Measurements from ENCODE around the gene TMEM242. TPM values are rescaled to one million over a fixed set of nuclear protein-coding genes. Genes with fewer than 3 reads are reported as not detected.

TMEM242 gene
- polyA plus RNA-seq, 1 of the 3 experiments (the other 2 are of a cell fraction) = 7.4 TPM

- H3K4me2 ChIP-seq = no peak overlapping the region
- H4K20me1 ChIP-seq (ENCODE audit: insufficient read depth) = no peaks in the 10 kb centered on the region
- POLR2A ChIA-PET = no interaction called here
- H3K27ac ChIP-seq (ENCODE audit: low read depth in 2 of 2, low read length in 1 of 2) = no peak overlapping the region
- peaks cover 0 to 2% of the 10 kb centered on the region in 2 experiments; a peak in 1 of 4 replicates for H3K4me1 ChIP-seq (ENCODE audit: control insufficient read depth in 1 of 2, insufficient read depth in 2 of 2, low read depth in 1 of 2, low read length in 1 of 2)
- H3K27me3 ChIP-seq (ENCODE audit: insufficient read depth) = no peaks in the 10 kb centered on the region
- H3K9ac ChIP-seq = no peak overlapping the region
- H3K79me2 ChIP-seq (ENCODE audit: insufficient read depth) = no peaks in the 10 kb centered on the region
- no peak for TF ChIP-seq EZH2phosphoT487 (IDR thresholded peaks at IDR 0.05; ENCODE audit: borderline replicate concordance, low read depth)
- no peak for TF ChIP-seq NFIC (IDR thresholded peaks at IDR 0.05; ENCODE audit: borderline replicate concordance)
- CTCF ChIA-PET = interaction anchor here (1.3 to 7.5 kb wide), 3 partner anchors 11 to 101 kb away, joined by 3 to 43 read pairs (median 4); no protein-coding TSS in a partner anchor
- H3F3A ChIP-seq (replicated peaks; ENCODE audit: insufficient read depth) = no peaks in the 10 kb centered on the region
- peaks cover 5 to 12% of the 10 kb centered on the region in 2 experiments for H3K36me3 ChIP-seq (replicated peaks in 1 of 2; ENCODE audit: control insufficient read depth in 1 of 2, insufficient read depth in 2 of 2, low read length in 1 of 2)
- no peak overlapping the region for H3K4me3 ChIP-seq (ENCODE audit: low read depth in 2 of 2, low read length in 1 of 2)
- 97% methylated on average over 5 of the region's 5 CpGs for WGBS (ENCODE audit: low lambda C conversion rate)
- no peaks in the 10 kb centered on the region for H3K9me3 ChIP-seq
- H3K9me2 ChIP-seq = no peaks in the 10 kb centered on the region
- H2AFZ ChIP-seq (ENCODE audit: low read depth) = no peak overlapping the region
- DNase-seq = no peak
Measured at GRCh38 chr6:157285422-157285779, 37.9 kb downstream of the TMEM242 start.

DNA sequence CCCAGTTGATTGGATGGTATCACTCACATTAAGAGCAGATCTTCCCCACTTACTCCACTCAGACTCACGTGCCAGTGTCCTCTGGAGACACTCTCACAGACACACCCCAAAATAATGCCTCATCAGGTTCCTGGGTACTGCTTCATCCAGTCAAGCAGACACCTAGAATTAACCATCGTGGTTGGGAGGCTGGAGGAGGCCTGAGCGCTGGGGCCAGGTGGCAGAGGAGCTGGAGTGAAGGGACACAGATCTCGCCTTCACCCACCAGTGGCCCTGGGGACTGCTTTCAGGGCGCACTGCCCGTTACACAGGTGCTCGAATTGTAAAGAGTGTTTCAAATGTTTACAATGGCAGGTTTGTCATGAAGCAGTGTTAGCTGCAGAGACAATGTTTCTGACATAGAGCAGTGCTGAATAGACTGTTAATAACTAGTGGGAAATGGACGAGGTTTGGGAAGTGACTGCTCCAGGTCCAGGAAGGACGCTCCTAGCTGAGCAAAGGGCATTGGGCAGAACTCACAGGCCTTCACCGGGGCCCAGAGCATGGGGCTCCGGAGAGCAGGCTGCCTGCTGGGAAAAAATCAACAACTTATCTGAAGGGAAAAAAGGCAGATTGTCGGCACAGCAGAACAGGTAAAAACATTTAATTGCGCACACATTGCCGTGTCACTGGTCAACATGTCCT, 38.4 kb downstream of the TMEM242 start:
- CTCF ChIA-PET = interaction anchor here (1.3 to 7.5 kb wide), 3 partner anchors 10 to 100 kb away, joined by 3 to 43 read pairs (median 4); no protein-coding TSS in a partner anchor
- no peaks in the 10 kb centered on the region for H3K9me3 ChIP-seq
- H3K79me2 ChIP-seq (ENCODE audit: insufficient read depth) = no peaks in the 10 kb centered on the region
- H3K9me2 ChIP-seq = no peaks in the 10 kb centered on the region
- no peaks in the 10 kb centered on the region for H4K20me1 ChIP-seq (ENCODE audit: insufficient read depth)
- POLR2A ChIA-PET = no interaction called here
- WGBS (ENCODE audit: low lambda C conversion rate) = 91% methylated on average over 9 of the region's 14 CpGs
- H3K27me3 ChIP-seq (ENCODE audit: insufficient read depth) = no peaks in the 10 kb centered on the region
- H3F3A ChIP-seq (replicated peaks; ENCODE audit: insufficient read depth) = no peaks in the 10 kb centered on the region
- H3K36me3 ChIP-seq (replicated peaks in 1 of 2; ENCODE audit: control insufficient read depth in 1 of 2, insufficient read depth in 2 of 2, low read length in 1 of 2) = peaks cover under 1 to 10% of the 10 kb centered on the region in 2 experiments
- DNase-seq = no peak
- peaks cover 0 to 2% of the 10 kb centered on the region in 2 experiments; a peak in 1 of 4 replicates for H3K4me1 ChIP-seq (ENCODE audit: control insufficient read depth in 1 of 2, insufficient read depth in 2 of 2, low read depth in 1 of 2, low read length in 1 of 2)
- TF ChIP-seq, protein P1, sequence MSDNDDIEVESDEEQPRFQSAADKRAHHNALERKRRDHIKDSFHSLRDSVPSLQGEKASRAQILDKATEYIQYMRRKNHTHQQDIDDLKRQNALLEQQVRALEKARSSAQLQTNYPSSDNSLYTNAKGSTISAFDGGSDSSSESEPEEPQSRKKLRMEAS (IDR thresholded peaks at IDR 0.05; ENCODE audit: low read depth) = no peak
- TF ChIP-seq ELF1 (IDR thresholded peaks at IDR 0.05) (no peak), TAF1 (IDR thresholded peaks at IDR 0.05; ENCODE audit: borderline replicate concordance, low read depth, low read length) (no peak), SIN3A (IDR thresholded peaks at IDR 0.05; ENCODE audit: borderline replicate concordance, low read depth, low read length) (no peak), CHD2 (IDR thresholded peaks at IDR 0.05; ENCODE audit: low read length, partially characterized antibody) (no peak), FOXM1 (IDR thresholded peaks at IDR 0.05; ENCODE audit: low read depth) (no peak), JUND (IDR thresholded peaks at IDR 0.05) (no peak), YY1 (IDR thresholded peaks at IDR 0.05; ENCODE audit: low read depth) (no peak)
- TF ChIP-seq, protein P2, sequence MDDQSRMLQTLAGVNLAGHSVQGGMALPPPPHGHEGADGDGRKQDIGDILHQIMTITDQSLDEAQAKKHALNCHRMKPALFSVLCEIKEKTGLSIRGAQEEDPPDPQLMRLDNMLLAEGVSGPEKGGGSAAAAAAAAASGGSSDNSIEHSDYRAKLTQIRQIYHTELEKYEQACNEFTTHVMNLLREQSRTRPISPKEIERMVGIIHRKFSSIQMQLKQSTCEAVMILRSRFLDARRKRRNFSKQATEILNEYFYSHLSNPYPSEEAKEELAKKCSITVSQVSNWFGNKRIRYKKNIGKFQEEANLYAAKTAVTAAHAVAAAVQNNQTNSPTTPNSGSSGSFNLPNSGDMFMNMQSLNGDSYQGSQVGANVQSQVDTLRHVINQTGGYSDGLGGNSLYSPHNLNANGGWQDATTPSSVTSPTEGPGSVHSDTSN (IDR thresholded peaks at IDR 0.05) = no peak
- H3K9ac ChIP-seq = no peak overlapping the region
- H3K4me3 ChIP-seq (ENCODE audit: low read depth in 2 of 2, low read length in 1 of 2) = no peak overlapping the region
- no peak overlapping the region for H2AFZ ChIP-seq (ENCODE audit: low read depth)
- H3K4me2 ChIP-seq = no peak overlapping the region
- no peak overlapping the region for H3K27ac ChIP-seq (ENCODE audit: low read depth in 2 of 2, low read length in 1 of 2)
